ENCODE measurements around the gene TRPT1.

The TRPT1 gene

DNA sequence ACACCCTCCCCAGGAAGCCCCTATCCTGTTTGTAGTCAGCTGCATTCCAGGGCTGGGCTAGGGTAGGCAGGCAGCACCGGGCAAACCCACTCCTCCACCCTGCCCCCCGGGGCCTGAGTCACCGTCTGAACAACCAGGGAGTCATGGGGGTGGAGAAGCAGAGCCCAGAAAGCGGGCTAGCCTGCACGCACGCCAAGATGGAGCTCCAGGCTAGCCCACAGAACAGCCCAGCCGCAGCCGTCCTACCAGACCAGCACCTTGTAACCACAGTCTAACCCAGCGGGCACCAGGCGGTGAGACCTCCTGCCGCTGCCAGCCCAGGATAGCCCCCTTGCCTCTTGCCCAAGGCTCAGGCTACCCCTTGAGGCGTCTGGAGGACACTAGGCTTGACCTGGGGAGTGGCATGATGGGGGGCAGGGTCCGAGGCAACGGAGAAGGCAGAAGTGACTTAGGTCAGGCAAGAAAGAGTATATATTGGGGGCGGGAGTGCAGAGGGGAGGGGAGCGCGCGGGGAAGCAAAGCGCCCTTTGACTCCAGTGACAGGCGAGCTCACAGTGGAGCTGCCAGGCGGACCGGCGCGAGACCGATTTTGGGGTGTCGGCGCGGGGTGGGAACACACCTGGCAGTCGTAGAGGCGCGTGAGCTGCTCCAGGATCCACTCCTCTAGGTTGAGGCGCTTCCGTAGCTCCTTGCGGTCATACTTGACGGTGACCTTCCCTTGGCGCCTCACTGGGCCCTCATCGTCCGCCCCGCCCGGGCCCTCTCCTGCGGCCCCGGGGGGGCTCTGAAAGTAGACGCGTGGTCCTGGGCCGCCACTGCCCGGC lies 20.0 kb upstream of the TRPT1 start:
- Mint-ChIP-seq H3K4me3 (peak overlapping the region; percentile 83), H3K36me3 (ENCODE audit: insufficient read depth) (peaks cover 21% of the 10 kb centered on the region), H3K27me3 (no peaks in the 10 kb centered on the region), H3K27ac (ENCODE audit: low read depth) (peak overlapping the region; percentile 93), H3K4me1 (peaks cover 48% of the 10 kb centered on the region), H3K9me3 (no peaks in the 10 kb centered on the region)
- peak; percentile 44 to 61 for DNase-seq (ENCODE audit: low spot score in 2 of 2)
- ATAC-seq (replicated peaks; ENCODE audit: extremely low read depth, poor library complexity, severe bottlenecking), result peak; percentile 6

DNA sequence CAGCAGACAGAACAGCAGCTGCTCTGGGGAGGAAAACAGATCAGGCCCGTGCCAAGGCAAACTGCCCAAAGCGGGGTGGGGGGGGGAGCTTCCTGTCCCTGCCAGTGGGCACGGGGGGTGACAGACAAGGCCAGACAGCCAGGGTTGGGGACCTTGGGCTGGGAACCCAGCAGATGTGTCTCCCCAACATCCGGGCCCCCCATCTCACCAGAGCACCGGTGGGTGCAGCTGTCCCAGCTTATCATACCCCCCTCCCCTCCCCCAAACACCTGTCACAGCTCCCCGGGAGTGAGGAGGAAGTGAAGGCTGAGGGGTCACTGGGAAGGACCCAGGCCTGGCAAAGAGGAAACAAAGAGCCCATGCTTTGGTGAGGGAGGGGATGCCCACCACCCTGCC lies 19.4 kb upstream of the TRPT1 start:
- Mint-ChIP-seq H3K36me3 (ENCODE audit: insufficient read depth) (peaks cover 27% of the 10 kb centered on the region), H3K4me1 (peaks cover 51% of the 10 kb centered on the region), H3K27ac (ENCODE audit: low read depth) (peak overlapping the region; percentile 93), H3K4me3 (peak overlapping the region; percentile 83), H3K27me3 (no peaks in the 10 kb centered on the region), H3K9me3 (no peaks in the 10 kb centered on the region)
- DNase-seq (ENCODE audit: low spot score in 2 of 2) (peak in 1 of 2 donors; percentile 67), ATAC-seq (replicated peaks; ENCODE audit: extremely low read depth, poor library complexity, severe bottlenecking) (peak; percentile 20)

DNA sequence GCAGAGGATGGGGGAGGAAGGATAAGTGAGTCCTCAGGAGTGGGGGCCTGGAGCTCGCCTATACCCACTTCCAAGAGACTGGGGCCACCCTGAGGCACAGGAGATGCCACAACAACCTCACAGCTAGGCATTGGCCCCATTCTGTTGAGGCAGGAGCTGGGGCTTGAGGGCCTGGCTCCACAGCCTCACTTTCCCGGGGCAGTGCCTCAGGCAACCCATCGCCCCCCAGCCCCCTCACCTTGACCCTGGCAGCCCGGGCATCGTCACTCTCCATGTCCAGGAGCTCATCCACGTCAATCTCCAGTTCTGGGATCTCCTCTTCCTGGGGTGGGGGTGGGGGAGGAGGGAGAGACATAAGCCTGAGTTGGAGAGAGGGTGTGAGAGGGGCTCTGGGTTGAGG lies 19.0 kb upstream of the TRPT1 start:
- H3K27ac Mint-ChIP-seq (ENCODE audit: low read depth), result peak overlapping the region; percentile 93
- no peaks in the 10 kb centered on the region for H3K27me3 Mint-ChIP-seq
- ATAC-seq (replicated peaks; ENCODE audit: extremely low read depth, poor library complexity, severe bottlenecking), result no peak
- H3K9me3 Mint-ChIP-seq, result no peaks in the 10 kb centered on the region
- H3K4me3 Mint-ChIP-seq, result peak overlapping the region; percentile 83
- DNase-seq (ENCODE audit: low spot score in 2 of 2), result no peak
- H3K36me3 Mint-ChIP-seq (ENCODE audit: insufficient read depth), result peaks cover 28% of the 10 kb centered on the region
- H3K4me1 Mint-ChIP-seq, result peaks cover 56% of the 10 kb centered on the region

DNA sequence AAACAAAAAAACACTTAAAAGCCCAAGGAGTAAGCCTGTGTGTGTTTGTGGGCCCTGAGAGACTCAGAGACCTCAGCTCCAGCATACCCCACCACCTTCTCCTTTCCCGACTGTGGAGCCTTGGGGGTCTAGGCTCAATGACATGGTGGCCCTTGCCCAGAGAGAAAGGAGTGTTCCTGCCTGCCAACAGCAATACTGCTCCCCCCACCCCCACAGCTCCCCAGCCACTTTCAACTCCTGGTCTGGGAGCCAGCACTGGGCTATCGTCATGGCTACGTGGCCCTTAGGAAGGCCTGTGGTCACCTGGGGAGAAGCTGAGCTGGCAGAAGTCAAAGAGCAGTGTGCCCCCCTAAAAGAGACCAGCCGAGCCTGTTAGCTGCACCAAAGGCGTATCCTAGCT lies 18.1 kb upstream of the TRPT1 start:
- peak overlapping the region; percentile 97 for H3K27ac Mint-ChIP-seq (ENCODE audit: low read depth)
- H3K4me1 Mint-ChIP-seq, result peaks cover 57% of the 10 kb centered on the region
- H3K27me3 Mint-ChIP-seq, result no peaks in the 10 kb centered on the region
- peak overlapping the region; percentile 96 for H3K4me3 Mint-ChIP-seq
- H3K9me3 Mint-ChIP-seq, result no peaks in the 10 kb centered on the region
- DNase-seq (ENCODE audit: low spot score in 2 of 2) (no peak), ATAC-seq (replicated peaks; ENCODE audit: extremely low read depth, poor library complexity, severe bottlenecking) (no peak)
- peaks cover 30% of the 10 kb centered on the region for H3K36me3 Mint-ChIP-seq (ENCODE audit: insufficient read depth)

DNA sequence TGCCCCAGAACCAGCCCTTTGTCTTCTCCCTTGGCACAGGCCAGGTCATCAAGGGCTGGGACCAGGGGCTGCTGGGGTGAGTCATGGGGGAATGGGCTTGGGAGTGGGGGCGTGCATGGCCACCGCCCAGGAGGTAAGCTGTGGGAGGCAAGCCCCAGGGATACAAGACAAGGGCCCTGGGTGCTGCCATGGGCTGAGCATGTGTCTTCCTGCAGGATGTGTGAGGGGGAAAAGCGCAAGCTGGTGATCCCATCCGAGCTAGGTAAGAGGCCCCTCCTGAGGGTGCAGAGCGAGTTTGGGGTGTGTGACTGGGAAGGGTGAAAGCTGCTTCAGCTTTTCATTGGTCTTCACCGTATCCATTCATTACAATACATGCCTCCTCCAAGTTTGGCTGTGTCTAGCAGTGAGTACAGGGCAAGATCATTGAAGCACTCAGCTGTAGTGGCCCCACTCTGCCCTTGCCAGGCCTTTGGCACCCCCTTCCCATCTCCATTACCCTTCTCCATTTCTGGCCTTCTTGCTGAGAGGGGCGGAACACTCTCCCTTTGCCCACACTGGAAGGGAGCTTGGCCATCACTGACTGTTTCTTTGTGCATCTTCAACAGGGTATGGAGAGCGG lies 17.4 kb upstream of the TRPT1 start:
- peak overlapping the region; percentile 96 for H3K4me3 Mint-ChIP-seq
- H3K9me3 Mint-ChIP-seq, result no peaks in the 10 kb centered on the region
- H3K27me3 Mint-ChIP-seq, result no peaks in the 10 kb centered on the region
- DNase-seq (ENCODE audit: low spot score in 2 of 2), result no peak
- H3K27ac Mint-ChIP-seq (ENCODE audit: low read depth), result peak overlapping the region; percentile 97
- peaks cover 33% of the 10 kb centered on the region for H3K36me3 Mint-ChIP-seq (ENCODE audit: insufficient read depth)
- H3K4me1 Mint-ChIP-seq, result peaks cover 55% of the 10 kb centered on the region
- no peak for ATAC-seq (replicated peaks; ENCODE audit: extremely low read depth, poor library complexity, severe bottlenecking)

DNA sequence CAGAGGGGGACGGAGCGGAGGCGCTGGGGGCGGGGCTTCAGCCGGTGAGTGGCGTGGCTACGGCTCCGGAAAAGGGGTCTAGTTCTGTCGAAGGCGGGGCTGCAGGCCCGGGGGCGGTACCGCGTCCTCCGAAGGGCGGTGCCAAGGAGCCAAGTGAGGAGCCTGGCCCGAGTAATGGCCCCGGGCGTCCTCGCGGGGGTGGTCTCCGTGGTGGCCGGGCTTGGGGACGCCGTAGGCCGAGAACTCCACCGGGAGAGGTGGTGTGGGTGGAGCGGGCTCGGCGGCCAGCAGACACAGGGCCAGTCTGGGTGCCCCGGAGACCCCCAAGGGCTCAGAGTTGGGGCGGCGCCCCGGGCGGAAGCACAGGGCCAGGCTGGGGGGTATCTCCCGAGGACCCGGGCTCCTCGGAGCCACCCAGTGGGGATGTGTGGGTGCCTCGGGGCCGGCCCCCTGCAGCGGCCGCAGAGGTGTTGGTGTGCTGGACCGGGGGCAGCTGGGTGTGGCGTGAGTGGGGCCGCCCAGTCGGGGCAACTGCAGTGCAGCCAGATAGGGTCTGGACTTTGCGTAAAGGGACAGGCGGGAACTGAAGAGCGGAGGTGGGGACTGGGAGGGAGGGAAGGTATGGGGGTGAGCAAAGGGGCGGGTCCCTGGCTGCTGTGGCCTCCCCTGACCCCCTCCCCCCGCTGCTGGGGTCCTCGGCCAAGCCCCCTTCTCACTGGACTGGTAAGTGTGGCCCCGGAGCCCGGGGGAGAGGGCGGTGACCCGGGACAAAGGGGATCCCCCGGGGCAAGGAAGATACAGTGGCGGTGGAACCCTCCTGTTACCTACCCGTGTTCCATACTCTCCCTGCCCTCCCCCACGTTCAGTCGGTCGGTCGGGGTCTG lies 15.7 kb upstream of the TRPT1 start:
- H3K36me3 Mint-ChIP-seq (ENCODE audit: insufficient read depth), result peaks cover 31% of the 10 kb centered on the region
- ATAC-seq (replicated peaks; ENCODE audit: extremely low read depth, poor library complexity, severe bottlenecking), result peak; percentile 58
- DNase-seq (ENCODE audit: low spot score in 2 of 2), result peak in 1 of 2 donors; percentile 44
- H3K4me1 Mint-ChIP-seq, result peaks cover 39% of the 10 kb centered on the region
- H3K9me3 Mint-ChIP-seq, result no peaks in the 10 kb centered on the region
- peak overlapping the region; percentile 96 for H3K4me3 Mint-ChIP-seq
- H3K27me3 Mint-ChIP-seq, result no peaks in the 10 kb centered on the region
- H3K27ac Mint-ChIP-seq (ENCODE audit: low read depth), result peak overlapping the region; percentile 97

DNA sequence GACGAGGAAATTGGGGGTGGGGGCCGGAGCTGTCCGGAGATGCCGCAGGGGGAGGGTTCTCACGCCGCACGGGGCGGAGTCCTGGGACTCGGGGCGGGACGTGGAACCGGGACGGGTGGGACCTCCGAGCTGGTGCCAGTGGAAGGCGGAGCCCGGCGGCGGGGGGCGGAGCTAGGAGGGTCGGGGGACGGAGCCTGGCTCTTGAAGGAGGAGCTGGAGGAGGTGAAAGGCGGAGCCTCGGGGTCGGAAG lies 15.2 kb upstream of the TRPT1 start:
- DNase-seq (ENCODE audit: low spot score in 2 of 2) (peak; percentile 100), ATAC-seq (replicated peaks; ENCODE audit: extremely low read depth, poor library complexity, severe bottlenecking) (peak; percentile 69)
- Mint-ChIP-seq H3K4me1 (peaks cover 38% of the 10 kb centered on the region), H3K27ac (ENCODE audit: low read depth) (peak overlapping the region; percentile 97), H3K27me3 (no peaks in the 10 kb centered on the region), H3K9me3 (no peaks in the 10 kb centered on the region), H3K4me3 (peak overlapping the region; percentile 96), H3K36me3 (ENCODE audit: insufficient read depth) (peaks cover 31% of the 10 kb centered on the region)

DNA sequence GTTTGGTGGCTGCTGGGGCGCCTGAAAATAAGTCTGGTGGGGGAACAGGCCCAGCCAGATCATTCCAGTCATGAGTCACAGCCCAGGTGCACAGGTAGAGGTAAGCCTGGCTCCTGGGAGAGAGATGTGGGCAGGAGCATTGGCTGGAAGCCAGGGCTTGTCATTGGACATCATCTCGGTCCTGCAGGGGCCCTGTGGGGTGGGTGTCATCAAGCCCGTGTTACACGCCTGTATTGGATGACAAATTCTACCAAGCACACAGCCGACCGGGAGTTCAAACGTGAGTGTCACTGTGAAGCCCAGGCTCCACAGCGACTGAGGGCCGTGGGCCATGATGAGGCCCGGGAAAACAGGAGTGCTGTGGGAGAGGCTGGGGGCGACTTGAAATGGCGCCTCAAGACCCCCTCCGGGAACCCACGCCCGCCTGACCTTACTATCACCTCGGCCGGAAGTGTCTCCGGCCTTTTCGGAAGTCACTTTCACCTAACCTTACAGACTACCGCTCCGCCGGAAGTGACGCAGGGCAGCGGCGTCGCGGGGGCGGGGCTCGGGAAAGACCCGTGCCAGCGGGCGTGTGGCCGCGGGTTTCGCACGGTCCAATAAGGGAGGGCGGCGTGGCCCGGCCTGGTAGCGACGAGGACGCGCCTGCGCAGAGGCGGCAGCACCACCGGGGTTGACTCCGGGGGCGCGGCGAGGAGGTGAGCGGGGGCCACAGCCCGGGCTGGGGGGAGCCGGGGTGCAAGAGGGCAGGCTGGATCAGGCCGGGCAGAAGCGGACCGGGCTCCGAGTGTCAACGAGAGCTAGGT lies 14.7 kb upstream of the TRPT1 start, which contains the start of gene FKBP2:
Gene FKBP2, plus strand, starts transcription at position 661 of the 806 bp plus-strand sequence. CDS start 1,293 bp downstream, outside the sequence.
- DNase-seq (ENCODE audit: low spot score in 2 of 2), result peak; percentile 95 to 97
- Mint-ChIP-seq H3K27me3 (no peaks in the 10 kb centered on the region), H3K36me3 (ENCODE audit: insufficient read depth) (peaks cover 29% of the 10 kb centered on the region), H3K4me1 (peaks cover 34% of the 10 kb centered on the region), H3K4me3 (peak within 1 kb of the TSS; percentile 96), H3K9me3 (no peaks in the 10 kb centered on the region), H3K27ac (ENCODE audit: low read depth) (peak within 1 kb of the TSS; percentile 97)
- peak; percentile 67 for ATAC-seq (replicated peaks; ENCODE audit: extremely low read depth, poor library complexity, severe bottlenecking)

DNA sequence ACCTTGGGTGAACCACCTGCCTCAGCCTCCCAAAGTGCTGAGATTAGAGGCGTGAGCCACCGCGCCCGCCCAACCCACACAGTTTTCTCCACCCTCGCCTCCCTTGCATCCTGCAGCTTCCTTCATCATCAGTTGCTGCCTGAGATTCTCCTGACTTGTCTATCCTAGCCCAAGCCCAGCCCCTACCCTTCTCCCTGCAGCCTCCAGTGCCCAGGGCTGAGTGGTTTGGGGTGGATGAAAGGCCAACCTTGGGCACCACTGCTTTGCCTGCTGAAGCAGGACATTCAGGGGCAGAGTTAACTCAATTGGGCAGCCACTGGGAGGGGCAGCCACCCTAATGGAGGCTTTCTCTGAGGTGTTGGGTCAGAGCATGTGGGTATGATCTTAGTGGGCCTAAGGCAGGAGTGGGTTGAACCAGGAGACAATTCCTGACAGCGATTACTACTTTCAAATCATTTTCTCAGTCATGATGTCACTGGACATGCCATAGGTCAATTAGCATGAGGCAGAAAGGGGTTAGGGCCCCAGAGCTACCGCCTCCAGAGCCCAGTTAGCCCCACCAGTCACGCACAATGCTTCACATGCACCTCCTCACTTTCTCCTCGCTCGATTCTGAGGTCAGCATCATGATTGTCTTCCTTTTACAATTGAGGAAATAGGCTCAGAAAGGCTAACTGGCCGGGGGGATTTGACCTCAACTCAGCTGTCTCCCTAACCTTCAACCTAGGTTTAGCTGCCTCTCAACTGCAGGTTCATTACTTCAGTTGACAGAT lies 13.9 kb upstream of the TRPT1 start:
- Mint-ChIP-seq H3K4me1 (peaks cover 34% of the 10 kb centered on the region), H3K36me3 (ENCODE audit: insufficient read depth) (peaks cover 27% of the 10 kb centered on the region)

DNA sequence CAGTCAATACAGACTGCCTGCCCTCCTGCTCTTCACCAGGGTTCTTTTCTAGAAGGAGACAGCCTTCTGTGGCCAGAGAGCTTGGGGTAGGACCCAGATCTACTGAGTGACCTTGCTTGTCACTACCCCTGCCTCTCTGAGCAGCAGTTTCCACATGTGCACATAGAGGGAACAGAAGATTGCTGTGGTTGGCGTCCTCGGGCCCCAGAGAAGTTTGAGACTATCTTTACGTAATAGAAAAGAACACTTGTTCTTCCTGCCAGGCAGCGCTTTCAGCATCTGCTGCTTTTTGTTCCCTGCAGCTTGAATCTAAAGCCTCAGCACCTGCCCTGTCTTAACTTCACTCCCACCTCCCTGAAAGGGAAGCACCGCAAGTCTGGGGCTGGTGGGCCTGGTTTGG lies 13.0 kb upstream of the TRPT1 start:
- Mint-ChIP-seq H3K9me3 (no peaks in the 10 kb centered on the region), H3K4me1 (peaks cover 33% of the 10 kb centered on the region), H3K27ac (ENCODE audit: low read depth) (peak overlapping the region; percentile 97), H3K36me3 (ENCODE audit: insufficient read depth) (peaks cover 27% of the 10 kb centered on the region), H3K4me3 (no peak overlapping the region), H3K27me3 (no peaks in the 10 kb centered on the region)
- DNase-seq (ENCODE audit: low spot score in 2 of 2) (no peak), ATAC-seq (replicated peaks; ENCODE audit: extremely low read depth, poor library complexity, severe bottlenecking) (no peak)

More for the DNA sequence above, 13.9 kb upstream of the TRPT1 start:
- H3K9me3 Mint-ChIP-seq, result no peaks in the 10 kb centered on the region
- ATAC-seq (replicated peaks; ENCODE audit: extremely low read depth, poor library complexity, severe bottlenecking) (no peak), DNase-seq (ENCODE audit: low spot score in 2 of 2) (no peak)
- peak overlapping the region; percentile 97 for H3K27ac Mint-ChIP-seq (ENCODE audit: low read depth)
- peak overlapping the region; percentile 96 for H3K4me3 Mint-ChIP-seq
- no peaks in the 10 kb centered on the region for H3K27me3 Mint-ChIP-seq

DNA sequence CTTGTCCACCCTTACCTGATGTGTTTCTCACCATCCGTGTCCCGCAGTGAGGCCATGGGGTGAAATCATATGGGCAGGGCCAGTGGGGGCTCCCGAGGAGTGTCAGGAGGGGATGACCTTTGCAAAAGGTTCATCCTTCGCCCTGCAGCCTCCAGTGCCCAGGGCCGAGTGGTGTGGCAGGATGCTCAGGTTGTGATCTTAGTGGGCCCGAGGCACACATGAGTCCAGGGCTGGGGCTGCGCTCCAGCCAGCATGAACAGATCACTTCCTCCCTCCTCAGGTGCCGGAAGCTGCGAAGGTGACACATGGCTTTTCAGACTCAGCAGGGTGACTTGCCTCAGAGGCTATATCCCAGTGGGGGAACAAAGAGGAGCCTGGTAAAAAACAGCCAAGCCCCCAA lies 12.1 kb upstream of the TRPT1 start:
- DNase-seq (ENCODE audit: low spot score in 2 of 2), result no peak
- H3K4me1 Mint-ChIP-seq, result peaks cover 26% of the 10 kb centered on the region
- H3K27me3 Mint-ChIP-seq, result no peaks in the 10 kb centered on the region
- no peak overlapping the region for H3K4me3 Mint-ChIP-seq
- H3K9me3 Mint-ChIP-seq, result no peaks in the 10 kb centered on the region
- ATAC-seq (replicated peaks; ENCODE audit: extremely low read depth, poor library complexity, severe bottlenecking), result no peak
- H3K27ac Mint-ChIP-seq (ENCODE audit: low read depth), result no peak overlapping the region
- peaks cover 26% of the 10 kb centered on the region for H3K36me3 Mint-ChIP-seq (ENCODE audit: insufficient read depth)
